Activated CD4-positive, alpha-beta T cell treated with anti-CD3 and anti-CD28 coated beads, Interleukin-2, amount 50 U/mL, for 48 hours (primary cell): ENCODE measurements around the gene CCT6B.
"Not testable (repeated sequence)": the region's sequence is repeated elsewhere in the genome, so short reads cannot be mapped to it uniquely, and the experiment has no call there.

Experiments
- DNase-seq, 2 experiments: peaks; one replicate each; pipeline ENCODE4 v3.0.0-alpha.2; 2020

CCT6B gene, protein sequence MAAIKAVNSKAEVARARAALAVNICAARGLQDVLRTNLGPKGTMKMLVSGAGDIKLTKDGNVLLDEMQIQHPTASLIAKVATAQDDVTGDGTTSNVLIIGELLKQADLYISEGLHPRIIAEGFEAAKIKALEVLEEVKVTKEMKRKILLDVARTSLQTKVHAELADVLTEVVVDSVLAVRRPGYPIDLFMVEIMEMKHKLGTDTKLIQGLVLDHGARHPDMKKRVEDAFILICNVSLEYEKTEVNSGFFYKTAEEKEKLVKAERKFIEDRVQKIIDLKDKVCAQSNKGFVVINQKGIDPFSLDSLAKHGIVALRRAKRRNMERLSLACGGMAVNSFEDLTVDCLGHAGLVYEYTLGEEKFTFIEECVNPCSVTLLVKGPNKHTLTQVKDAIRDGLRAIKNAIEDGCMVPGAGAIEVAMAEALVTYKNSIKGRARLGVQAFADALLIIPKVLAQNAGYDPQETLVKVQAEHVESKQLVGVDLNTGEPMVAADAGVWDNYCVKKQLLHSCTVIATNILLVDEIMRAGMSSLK

DNA sequence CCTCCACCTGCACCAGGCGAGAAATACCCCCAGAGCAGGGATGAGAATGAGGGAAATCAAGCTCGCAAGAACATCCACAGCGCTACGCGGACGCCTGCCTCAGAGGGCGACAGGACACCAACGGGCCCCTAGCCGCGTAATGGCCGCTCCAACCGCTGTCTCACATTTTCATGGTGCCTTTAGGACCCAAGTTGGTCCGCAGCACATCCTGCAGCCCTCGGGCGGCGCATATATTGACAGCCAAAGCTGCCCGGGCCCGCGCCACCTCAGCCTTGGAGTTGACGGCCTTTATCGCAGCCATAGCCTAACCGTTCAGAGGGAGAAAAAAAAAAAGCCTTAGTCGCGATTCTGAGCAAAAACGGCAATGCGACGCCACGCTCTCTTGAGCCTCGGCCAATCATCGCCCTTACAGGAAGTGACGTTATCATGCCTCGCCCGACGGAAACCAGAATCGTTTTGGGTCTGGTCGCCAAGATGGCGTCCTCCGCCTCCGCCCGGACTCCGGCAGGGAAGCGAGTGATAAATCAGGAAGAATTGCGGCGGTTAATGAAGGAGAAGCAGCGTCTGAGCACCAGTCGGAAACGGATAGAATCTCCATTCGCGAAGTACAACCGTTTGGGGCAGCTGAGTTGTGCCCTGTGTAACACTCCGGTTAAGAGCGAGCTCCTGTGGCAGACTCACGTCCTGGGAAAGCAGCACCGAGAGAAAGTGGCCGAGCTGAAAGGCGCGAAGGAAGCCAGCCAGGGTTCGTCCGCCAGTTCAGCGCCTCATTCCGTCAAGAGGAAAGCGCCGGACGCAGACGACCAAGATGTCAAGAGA lies at the start of gene CCT6B, which contains the start of gene ZNF830:
Gene CCT6B (minus strand): TSS at position 368 of the 819 bp plus-strand sequence. CDS start 67 bp downstream, at position 301.
Gene ZNF830 (plus strand): TSS at position 448 of the 819 bp plus-strand sequence. CDS start 27 bp downstream, at position 475.
- peak; percentile 88 to 90 for DNase-seq

DNA sequence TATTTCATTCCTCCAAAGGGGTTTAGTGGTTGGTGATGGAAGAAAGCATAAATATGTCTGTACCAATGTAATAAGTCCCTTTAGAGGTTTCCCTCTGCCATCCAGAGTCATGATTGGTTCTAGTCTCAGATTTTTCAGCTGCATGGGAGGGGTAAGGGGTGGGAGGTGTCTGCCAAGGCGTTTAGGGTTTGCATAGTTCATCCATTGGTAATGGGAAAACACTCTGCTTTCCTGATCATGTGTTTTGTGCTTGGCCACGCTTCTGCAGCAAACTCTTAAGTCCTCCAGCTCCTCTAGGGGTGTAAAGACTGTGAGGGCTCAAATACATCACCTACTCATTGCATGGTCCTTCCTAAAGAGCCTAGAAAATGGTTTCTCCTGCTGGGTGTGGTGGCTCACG lies 48.8 kb upstream of the CCT6B start:
- no peak for DNase-seq

DNA sequence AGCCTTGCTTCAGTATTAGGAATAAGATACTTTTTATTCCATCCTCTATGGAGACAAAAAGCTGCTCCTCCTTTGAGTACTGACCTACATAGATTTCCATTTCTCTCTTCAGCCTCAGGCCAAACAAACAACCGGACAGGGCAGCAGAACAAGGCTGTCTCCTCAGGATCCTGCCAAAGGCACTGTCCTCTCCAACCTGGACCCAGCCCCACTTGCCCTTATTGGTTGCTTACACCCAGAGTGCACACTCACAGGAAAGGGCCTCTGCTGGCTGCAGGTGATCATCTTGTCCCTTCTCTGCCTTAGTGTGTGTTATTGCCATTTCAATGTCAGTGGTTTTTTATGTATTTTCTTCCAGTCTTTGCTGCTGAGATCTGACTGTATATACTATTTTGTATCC lies 45.7 kb upstream of the CCT6B start:
- no peak for DNase-seq

DNA sequence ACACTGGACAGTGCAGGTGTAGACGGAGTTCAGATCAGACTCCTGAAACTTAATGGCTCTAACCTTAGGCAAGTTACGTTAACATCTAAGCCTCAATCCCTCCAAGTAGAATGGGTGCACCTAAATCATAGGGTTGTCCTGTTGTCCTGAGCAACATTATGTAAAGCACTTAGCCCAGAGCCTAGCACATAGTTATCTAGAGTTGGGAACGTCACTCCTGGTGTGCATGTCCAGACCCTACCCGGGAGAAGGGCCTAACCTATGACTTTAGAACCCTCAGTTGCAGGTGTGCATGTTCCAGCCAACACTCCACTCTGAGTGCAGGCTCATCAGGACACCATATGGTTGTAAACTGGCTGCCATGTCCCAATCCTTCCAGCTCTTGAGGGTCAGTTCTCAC lies 45.1 kb upstream of the CCT6B start:
- no peak for DNase-seq

DNA sequence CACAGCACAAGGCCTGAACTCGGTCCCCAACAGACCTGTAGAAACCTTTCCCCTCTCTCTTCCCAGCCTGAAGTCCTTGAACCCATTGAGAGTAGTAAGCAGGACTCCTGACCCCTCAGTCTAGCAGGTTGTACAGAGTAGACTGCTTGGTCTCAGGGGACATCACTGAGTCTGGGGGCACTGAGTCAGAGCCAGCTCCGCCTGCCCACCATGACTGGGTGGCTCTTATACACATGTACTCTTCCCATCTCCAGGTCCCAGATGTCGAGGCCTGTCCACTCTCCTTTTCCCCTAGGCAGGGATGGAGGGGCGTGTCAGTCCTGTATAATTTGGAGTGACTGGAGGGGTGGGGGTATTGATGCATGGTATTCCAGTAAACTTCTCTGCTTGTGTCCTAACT lies 42.5 kb upstream of the CCT6B start:
- DNase-seq = no peak

DNA sequence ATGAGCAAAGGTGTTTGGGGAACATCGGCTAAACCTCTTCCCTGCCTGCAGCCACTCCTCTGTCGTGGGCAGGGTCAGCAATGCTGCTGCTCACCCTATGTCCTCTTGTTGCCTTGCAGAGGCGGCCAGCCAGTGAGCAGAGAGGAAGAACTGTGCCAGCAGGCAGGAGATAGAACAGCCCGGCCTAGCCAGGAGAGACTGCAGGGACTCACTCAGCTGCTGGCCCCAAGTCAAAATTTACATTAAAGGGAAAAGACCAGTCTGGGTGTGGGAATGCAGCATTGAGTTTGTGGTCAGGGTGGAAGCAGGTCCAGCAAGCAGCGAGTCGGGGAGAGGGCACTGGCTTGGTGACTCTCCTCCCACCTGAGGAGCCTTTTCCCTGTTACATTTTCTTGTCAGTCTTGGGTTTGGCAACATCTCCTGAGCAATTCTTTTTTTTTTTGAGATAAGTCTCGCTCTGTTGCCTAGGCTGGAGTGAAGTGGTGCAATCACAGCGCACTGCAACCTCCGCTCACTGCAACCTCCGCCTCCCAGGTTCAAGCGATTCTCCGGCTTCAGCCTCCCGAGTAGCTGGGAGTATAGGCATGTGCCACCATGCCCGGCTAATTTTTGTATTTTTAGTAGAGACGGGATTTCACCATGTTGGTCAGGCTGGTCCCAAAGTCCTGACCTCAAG lies 41.8 kb upstream of the CCT6B start:
- DNase-seq = no peak

DNA sequence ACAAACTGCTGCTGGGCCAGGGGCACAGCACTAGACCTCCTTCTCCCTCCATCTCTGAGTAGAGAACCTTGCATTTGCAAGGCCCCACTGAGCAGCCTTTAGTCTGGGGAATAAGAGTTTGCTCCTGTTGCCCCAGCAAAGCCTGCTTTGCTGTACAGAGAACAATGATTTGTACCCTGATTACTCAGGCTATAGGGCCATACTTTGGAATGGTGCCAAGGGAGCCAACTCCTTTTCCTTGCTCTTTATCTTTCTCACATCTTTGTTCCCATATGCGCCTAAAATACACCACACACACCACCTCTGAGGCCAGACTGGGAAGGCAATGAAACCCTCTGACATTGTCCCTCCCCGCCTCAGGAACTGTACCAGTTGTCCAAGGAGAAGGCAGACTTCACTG lies 40.3 kb upstream of the CCT6B start:
- no peak for DNase-seq

DNA sequence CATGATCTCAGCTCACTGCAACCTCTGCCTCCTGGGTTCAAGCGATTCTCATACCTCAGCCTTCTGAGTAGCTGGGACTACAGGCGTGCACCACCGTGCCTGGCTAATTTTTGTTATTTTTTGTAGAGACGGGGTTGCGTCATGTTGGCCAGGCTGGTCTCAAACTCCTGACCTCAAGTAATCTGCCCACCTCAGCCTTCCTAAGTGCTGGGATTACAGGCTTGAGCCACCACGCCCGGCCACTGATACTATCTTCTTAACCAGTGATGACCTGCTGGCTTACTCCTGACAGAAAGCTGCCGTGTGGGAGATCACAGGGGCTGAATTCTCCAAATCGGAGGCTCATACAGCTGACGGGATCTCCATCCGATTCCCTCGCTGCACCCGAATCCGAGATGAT lies 39.7 kb upstream of the CCT6B start:
- not testable (repeated sequence) for DNase-seq

DNA sequence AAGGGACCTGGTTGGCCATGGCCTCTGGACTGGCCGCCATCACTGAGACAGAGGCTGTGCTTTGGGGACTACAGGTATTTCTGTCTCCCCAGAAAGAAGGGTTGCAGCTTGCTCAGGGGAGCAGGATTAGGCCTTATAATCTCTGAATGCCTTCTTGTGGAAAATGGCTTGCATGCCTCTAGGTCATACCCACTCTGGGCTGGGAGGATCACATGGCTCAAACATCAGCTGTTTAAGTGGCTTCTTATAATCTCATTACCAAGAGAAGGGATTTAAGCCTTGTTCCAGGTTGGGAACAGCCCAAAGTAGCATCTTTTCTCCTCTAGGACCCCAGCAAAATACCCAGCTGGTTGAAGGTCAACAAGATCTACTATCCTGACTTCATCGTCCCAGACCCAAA lies 38.2 kb upstream of the CCT6B start:
- DNase-seq = no peak

DNA sequence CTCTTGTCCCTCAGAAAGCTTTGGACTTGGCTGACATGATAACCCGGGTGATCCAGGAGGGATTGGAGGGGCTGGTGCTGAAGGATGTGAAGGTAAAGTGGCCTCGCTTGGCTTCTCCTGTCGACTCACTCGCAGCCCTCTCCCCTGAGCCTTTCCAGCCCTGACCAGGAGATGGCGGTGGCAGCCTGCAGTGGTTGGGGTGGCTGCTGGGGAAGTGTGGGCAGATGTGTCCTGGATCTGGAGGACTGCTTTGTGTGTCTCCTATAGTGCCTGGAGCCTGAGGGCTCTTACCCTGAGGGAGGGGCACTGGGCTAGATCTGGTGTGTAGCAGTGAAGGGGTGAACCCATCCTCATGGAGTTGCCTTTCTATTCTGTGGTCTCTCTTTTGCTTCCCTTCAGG lies 36.9 kb upstream of the CCT6B start:
- peak; percentile 80 to 84 for DNase-seq

DNA sequence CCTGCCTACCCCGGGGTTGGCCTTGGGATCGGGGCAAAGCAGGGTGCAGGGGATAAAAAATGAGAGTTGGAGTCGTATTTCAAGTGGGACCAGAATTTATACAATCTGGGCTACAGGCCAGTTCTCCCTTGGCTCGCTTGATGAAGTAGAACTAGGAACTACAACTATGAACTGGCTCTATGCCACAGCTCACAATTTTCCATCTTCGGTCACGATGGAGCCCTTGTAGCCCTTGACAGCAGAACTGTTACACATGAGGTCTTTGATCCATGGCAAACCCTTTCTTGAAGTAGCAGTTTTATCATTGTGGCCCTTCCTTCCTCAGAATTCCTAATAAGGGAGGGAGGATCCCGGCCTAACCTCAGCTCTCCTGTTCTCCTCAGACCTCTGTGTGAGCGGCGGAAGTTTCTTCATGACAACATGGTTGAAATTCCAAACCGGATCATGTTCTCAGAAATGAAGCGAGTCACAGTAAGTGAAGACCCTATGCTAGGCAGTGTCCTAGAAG lies 36.1 kb upstream of the CCT6B start:
- no peak for DNase-seq

DNA sequence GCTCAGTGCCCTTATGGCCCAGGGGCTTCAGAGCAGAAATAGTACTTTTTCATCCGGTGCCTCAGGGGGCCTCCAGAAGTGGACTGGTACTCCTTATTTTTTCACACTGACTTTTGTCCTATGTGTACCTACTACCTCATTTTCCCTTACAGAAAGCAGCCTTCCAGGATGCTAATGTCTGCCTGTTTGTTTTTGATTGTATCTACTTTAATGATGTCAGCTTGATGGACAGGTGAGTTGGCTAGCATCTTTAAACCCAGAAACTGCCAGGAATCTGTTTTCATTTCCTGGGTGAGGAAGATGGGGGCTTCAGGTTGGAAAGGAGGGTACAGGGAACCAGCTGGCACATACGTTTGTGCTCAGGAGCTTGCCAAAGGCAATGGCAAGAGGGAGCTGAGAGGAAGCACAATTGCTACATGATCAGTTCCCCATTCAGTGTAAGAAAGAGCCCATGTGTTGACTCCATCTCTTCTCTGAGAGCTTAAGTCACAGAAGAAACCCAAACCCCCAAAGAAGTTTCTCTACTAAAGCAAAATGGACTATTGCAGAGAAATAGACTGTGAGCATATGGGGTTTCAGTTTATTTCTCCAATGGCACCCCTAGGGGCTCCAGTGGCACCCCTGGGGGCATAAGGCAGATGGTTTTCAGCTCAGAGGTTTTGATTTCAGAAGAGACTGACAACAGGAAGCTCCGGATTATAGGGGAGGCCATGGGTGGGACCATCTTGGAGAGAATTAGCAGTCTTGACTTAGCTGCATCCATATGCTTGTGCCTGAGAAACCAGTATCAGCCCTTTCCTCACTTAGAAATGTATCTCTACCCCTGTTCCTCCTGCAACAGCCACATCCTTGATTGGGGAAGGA lies 35.4 kb upstream of the CCT6B start:
- no peak for DNase-seq

DNA sequence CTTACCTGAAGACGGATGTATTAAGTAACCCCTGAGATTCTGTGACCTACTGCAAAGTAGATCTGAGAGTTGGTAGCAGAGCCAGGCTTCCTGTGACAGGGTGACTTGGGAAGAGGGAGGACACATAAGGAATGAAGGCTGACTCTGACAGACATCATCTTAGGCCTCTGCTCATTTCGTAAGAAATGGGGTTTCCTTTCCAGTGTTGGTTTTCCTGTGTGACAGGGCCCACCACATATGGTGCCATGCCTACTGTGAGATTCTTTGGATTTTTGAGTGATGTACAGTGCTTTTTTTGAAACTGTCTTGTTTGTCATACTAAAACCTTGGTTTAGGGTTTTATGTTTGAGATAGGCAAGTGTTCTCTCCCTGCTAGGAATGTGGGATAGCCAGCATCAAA lies 31.8 kb upstream of the CCT6B start:
- DNase-seq = no peak

DNA sequence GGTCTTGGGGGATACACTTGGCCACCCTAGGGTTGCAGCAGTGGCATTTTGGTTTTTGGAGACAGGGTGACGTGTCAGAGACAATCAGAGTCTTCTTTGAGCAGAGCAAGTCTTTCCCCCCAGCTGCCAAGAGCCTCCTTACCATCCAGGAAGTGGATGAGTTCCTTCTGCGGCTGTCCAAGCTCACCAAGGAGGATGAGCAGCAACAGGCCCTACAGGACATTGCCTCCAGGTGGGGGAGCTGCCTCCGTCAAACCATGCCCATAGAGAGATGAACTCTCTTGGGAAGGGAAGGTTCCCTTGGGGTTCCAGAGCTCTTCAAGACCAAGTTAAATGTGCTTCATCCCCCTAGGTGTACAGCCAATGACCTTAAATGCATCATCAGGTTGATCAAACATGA lies 30.3 kb upstream of the CCT6B start:
- DNase-seq = no peak

DNA sequence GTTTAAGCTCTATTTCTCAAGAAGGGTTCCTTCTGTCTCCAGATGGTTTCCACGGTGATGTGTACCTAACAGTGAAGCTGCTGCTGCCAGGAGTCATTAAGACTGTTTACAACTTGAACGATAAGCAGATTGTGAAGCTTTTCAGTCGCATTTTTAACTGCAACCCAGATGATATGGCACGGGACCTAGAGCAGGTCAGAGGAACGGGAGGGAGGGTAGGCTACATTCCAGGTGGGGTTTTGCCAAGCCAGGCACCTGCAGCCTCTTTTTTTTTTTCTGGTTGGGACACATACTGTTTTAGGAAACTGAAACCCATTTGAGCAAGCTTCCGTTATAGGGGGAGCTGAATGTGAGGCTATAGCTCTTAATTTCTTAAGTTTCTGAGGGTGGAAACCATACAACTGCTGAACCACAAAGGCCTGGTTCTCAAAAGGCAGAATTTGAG lies 29.7 kb upstream of the CCT6B start:
- no peak for DNase-seq

DNA sequence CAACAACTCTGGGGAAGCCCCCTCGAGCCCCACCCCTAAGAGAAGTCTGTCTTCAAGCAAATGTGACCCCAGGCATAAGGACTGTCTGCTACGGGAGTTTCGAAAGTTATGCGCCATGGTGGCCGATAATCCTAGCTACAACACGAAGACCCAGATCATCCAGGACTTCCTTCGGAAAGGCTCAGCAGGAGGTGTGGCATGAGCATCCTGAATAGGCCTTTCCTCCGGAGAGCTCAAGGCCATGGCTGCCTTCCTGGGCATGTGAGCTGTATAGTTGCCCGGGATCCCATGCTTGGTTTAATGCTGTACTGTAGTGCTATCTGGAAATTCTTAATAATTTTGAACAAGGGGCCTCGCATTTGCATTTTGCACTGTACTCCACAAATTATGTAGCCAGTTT lies 28.2 kb upstream of the CCT6B start:
- DNase-seq = no peak

DNA sequence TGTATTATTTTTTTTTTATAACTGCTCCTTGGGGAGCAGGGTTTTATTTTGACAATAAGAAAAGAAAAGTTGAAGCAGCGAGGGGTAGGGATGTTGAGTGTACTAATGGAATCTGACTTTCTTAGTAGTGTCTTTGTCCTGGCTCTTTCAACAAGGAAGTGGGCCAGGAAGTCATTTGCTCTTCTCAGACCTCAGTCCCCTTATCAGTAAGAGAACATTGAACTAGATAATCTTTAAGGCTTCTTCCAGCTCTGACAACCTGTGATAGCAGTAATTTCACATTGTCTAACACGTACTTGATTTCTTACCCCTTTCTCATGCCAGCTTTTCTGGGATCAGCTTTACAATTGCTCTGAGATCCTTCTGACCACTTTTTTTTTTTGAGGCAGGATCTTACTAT lies 27.4 kb upstream of the CCT6B start:
- DNase-seq = no peak

DNA sequence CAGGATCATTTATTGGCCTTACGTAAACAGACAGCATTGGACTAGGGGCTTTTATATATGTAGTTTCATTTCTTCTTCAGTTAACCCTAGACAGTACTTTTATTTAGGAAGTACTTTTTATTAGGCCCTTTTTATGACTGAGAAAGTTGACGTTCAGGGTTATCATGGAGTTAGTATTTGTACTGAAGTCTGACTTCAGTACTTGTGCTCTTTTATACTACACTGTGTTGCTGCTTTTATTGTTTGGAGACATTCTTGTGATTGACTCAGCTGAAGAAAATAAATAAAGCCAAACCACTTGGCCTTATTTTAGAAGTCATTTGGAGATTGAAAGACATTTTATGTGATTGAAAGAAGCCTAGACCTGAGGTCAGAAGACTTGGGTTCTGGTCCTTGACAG lies 26.0 kb upstream of the CCT6B start:
- no peak for DNase-seq

DNA sequence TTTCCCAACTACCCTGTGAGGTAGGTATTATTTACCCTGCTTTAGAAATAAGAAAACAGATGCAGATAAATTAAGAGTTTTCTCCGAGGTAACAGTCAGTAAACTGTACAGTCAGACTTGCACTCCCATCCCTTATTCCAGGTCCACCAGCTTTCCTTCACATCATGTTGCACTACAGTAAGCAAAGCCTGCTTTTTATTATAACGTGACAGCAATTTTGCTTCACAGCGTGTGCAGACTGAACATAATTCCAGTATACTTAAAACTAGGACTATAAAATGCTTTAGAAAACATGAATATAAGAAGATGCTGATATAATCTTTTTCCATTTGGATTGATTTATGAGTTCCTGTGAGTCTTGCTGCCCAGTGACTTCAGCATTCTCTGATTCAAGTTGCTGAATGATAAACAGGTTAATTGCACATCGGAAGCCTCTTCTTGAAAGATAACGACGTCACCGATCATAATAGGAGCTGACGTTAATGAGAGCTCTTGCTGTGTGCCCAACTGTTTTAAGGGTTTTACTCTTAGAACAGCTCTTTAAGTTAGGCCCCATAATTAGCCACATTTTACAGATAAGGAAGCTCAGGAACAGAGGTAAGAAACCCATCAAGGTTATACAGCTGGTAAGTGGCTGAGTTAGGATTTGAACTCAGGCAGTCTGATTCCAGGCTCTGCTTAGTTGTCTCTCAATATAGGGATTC lies 20.4 kb upstream of the CCT6B start:
- DNase-seq = no peak

DNA sequence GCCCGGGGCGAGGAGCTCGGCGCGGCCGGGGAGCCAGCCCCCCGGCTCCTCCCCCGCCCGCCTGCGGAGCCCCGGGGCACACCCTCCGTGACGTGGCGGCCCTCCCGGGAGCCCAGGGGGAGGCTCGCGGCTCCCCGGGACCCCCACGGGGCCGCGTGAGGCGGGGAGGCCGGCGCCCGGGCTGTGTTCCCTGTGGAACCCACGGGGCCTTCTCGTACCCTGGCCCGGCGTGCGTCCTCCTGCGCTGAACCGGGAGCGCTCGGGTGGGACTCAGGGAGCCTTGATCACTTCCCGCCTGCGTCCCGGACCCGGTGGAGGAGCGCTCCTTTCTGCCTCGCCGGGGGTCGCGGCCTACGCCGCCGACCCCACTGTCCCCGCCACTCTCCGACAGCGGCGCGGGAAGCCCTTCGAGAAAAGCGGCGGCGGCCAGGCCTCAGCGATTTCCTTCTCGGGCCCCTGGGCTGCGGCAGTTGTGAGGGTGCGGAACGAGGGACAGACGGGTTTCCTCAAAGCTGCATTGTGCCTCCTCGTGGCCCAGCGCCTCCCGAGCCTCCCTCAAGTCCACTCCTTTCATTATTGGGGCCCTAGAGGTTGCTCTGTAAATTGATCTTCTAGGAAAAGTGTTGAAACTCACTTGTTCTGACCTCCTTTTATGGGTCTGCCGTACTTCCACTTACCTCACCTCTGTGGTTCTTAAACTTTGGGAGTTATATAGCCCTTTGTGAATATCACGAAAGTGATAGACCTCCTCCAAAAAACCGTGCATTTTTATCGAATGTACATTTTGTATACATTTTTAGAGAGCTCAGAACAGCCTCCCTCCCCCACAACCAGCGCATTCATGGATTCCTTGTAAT lies 19.6 kb upstream of the CCT6B start:
- DNase-seq = peak; percentile 63 to 71
